ENCODE measurements around the gene MBTD1.

The MBTD1 gene

GRCh38 chr17:51142597-51142996, 117.3 kb downstream of the MBTD1 start:
- no peak for DNase-seq

GRCh38 chr17:51135956-51136355, 123.9 kb downstream of the MBTD1 start:
- DNase-seq = no peak

GRCh38 chr17:51133365-51133764, 126.5 kb downstream of the MBTD1 start:
- DNase-seq = no peak

- DNase-seq = no peak
Measured at GRCh38 chr17:51132964-51133319, 126.9 kb downstream of the MBTD1 start.

- DNase-seq = no peak
Measured at GRCh38 chr17:51128076-51128475, 131.8 kb downstream of the MBTD1 start.

Data from SW 1271 (cell line).